WTC11 (cell line): ENCODE results near the gene DDX4. TPM values are rescaled to one million over a fixed set of nuclear protein-coding genes. Genes with fewer than 3 reads are reported as not detected.

ENCODE experiments used
- ATAC-seq: fragments of 200-7000 bp; cut with Tn5 transposase; 2 replicates; pipeline ENCODE4 v1.10.0; 2021; ENCODE audit warnings: mild to moderate bottlenecking, moderate library complexity
- CTCF ChIA-PET: fragments of 300-600 bp; sonication (Branson Sonifier 250); formaldehyde crosslinking; loops from one replicate; lab custom pipeline; 2021; ENCODE audit warnings: antibody characterized with exemption; lab: Charles Lee
- POLR2A ChIA-PET: fragments of 350-600 bp; sonication (Branson Sonifier 250); formaldehyde crosslinking; loops from one replicate; lab custom pipeline; 2021; ENCODE audit warnings: antibody characterized with exemption; lab: Charles Lee
- DNase-seq: peaks from one replicate; pipeline ENCODE4 v3.0.0; 2021; ENCODE audit warnings: low spot score
- H3K27ac Mint-ChIP-seq: 2 replicates; pipeline ENCODE4 v1.8.0; 2021; ENCODE audit warnings: mixed read lengths
- H3K27me3 Mint-ChIP-seq: 2 replicates; pipeline ENCODE4 v1.8.0; 2021; ENCODE audit warnings: low read depth, mild to moderate bottlenecking, moderate library complexity, mixed read lengths
- H3K36me3 Mint-ChIP-seq: 2 replicates; pipeline ENCODE4 v1.8.0; 2021; ENCODE audit warnings: mixed read lengths
- H3K4me1 Mint-ChIP-seq: 2 replicates; pipeline ENCODE4 v1.8.0; 2022; ENCODE audit warnings: mixed read lengths
- H3K4me3 Mint-ChIP-seq: 2 replicates; pipeline ENCODE4 v1.8.0; 2021; ENCODE audit warnings: mild to moderate bottlenecking, moderate library complexity, mixed read lengths
- H3K9me3 Mint-ChIP-seq: 2 replicates; pipeline ENCODE4 v1.8.0; 2021; ENCODE audit warnings: mixed read lengths
- FOXP1 ChIP-seq: sonication (generic); formaldehyde crosslinking; IDR thresholded peaks from 2 replicates; pipeline ENCODE4 v1.8.0; 2022; ENCODE audit warnings: missing genetic modification reagents, mild to moderate bottlenecking, moderate library complexity, borderline replicate concordance
- NFE2L1 ChIP-seq: sonication (generic); formaldehyde crosslinking; IDR thresholded peaks from 2 replicates; pipeline ENCODE4 v1.8.1; 2023; ENCODE audit warnings: missing genetic modification reagents
- SMAD4 ChIP-seq: sonication (generic); formaldehyde crosslinking; IDR thresholded peaks from 2 replicates; pipeline ENCODE4 v1.8.0; 2022; ENCODE audit warnings: mild to moderate bottlenecking, missing genetic modification reagents
- TEAD4 ChIP-seq: sonication (generic); formaldehyde crosslinking; IDR thresholded peaks from 2 replicates; pipeline ENCODE4 v1.8.0; 2022; ENCODE audit warnings: mild to moderate bottlenecking, missing genetic modification reagents
- ZBTB21 ChIP-seq: sonication (generic); formaldehyde crosslinking; IDR thresholded peaks from 2 replicates; pipeline ENCODE4 v1.8.1; 2023; ENCODE audit warnings: mild to moderate bottlenecking, missing genetic modification reagents, borderline replicate concordance
- ZNF232 ChIP-seq: sonication (generic); formaldehyde crosslinking; IDR thresholded peaks from 2 replicates; pipeline ENCODE4 v1.8.0; 2022; ENCODE audit warnings: mild to moderate bottlenecking, missing genetic modification reagents
- ZNF671 ChIP-seq: fragments of 250-450 bp; sonication (Bioruptor Pico); IDR thresholded peaks from 2 replicates; pipeline ENCODE4 v1.8.0; 2021; ENCODE audit warnings: mild to moderate bottlenecking
- total RNA-seq: library from RNA; stranded (reverse); gene quantifications from 3 replicates; pipeline ENCODE4 v1.2.3, GENCODE V29; 2021
- TF ChIP-seq, protein P1 (sequence below): sonication (generic); formaldehyde crosslinking; IDR thresholded peaks from 2 replicates; pipeline ENCODE4 v1.8.0; 2022; ENCODE audit warnings: mild to moderate bottlenecking, missing genetic modification reagents
- TF ChIP-seq, protein P2 (sequence below): sonication (generic); formaldehyde crosslinking; IDR thresholded peaks from 2 replicates; pipeline ENCODE4 v1.8.0; 2022; ENCODE audit warnings: mild to moderate bottlenecking, missing genetic modification reagents

DDX4 gene
- total RNA-seq, 1 experiment from 2014 or later: not detected

- no peak for TF ChIP-seq ZNF232 (CRISPR knock-in tag)
These were observed 127.0 kb downstream of the DDX4 start (continued) for GRCh38 chr5:55864606-55865541.

DNA sequence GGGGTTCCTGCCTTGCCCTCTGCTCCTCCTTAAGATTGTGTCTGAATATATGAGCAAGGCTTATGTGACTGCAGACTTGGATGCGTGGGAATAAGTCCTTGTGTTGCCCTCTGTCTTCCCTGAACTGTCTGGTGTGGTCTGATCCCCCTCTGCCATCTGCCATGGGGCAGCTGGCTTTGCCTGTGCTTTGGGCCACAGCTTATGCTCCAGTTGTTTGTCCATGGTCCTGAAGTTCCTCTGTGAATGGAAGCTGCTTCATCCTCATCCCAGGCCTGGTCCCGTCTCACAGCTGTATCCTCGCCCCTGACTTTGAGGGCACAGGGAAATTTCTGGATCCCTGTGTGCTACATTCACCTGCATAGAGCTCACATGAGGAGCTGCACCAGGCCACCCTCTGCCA, 128.0 kb downstream of the DDX4 start:
- Mint-ChIP-seq H3K27me3 (peaks cover 3% of the 10 kb centered on the region), H3K4me3 (no peak overlapping the region), H3K36me3 (0 out of 2 replicates have a peak, but pooled peaks cover 2% of the 10 kb centered on the region), H3K4me1 (no peaks in the 10 kb centered on the region), H3K9me3 (peaks cover 8% of the 10 kb centered on the region), H3K27ac (no peak overlapping the region)
- CTCF ChIA-PET: interaction anchor here (0.6 to 1.1 kb wide), 2 partner anchors 71 to 537 kb away, joined by 3 to 5 read pairs; no protein-coding TSS in a partner anchor
- DNase-seq: no peak
- no peak for TF ChIP-seq ZNF232 (CRISPR knock-in tag)
- no peak for TF ChIP-seq ZNF671
- TF ChIP-seq TEAD4 (CRISPR knock-in tag): no peak
- POLR2A ChIA-PET: no interaction called here
- peak; percentile 60 for ATAC-seq

- ATAC-seq: no peak
- peaks cover 2% of the 10 kb centered on the region for H3K27me3 Mint-ChIP-seq
- CTCF ChIA-PET: interaction anchor here (0.6 to 1.1 kb wide), 2 partner anchors 70 to 538 kb away, joined by 3 to 5 read pairs; no protein-coding TSS in a partner anchor
- no peaks in the 10 kb centered on the region for H3K4me1 Mint-ChIP-seq
- POLR2A ChIA-PET: no interaction called here
- DNase-seq: no peak
- H3K27ac Mint-ChIP-seq: no peak overlapping the region
- peaks cover 4% of the 10 kb centered on the region for H3K9me3 Mint-ChIP-seq
- 0 out of 2 replicates have a peak, but pooled peaks cover 2% of the 10 kb centered on the region for H3K36me3 Mint-ChIP-seq
- H3K4me3 Mint-ChIP-seq: no peak overlapping the region
- TF ChIP-seq ZBTB21 (CRISPR knock-in tag): no peak
- no peak for TF ChIP-seq SMAD4 (CRISPR knock-in tag)
- TF ChIP-seq NFE2L1 (CRISPR knock-in tag): no peak
- TF ChIP-seq, protein P1, sequence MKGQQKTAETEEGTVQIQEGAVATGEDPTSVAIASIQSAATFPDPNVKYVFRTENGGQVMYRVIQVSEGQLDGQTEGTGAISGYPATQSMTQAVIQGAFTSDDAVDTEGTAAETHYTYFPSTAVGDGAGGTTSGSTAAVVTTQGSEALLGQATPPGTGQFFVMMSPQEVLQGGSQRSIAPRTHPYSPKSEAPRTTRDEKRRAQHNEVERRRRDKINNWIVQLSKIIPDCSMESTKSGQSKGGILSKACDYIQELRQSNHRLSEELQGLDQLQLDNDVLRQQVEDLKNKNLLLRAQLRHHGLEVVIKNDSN: no peak
- TF ChIP-seq, protein P2, sequence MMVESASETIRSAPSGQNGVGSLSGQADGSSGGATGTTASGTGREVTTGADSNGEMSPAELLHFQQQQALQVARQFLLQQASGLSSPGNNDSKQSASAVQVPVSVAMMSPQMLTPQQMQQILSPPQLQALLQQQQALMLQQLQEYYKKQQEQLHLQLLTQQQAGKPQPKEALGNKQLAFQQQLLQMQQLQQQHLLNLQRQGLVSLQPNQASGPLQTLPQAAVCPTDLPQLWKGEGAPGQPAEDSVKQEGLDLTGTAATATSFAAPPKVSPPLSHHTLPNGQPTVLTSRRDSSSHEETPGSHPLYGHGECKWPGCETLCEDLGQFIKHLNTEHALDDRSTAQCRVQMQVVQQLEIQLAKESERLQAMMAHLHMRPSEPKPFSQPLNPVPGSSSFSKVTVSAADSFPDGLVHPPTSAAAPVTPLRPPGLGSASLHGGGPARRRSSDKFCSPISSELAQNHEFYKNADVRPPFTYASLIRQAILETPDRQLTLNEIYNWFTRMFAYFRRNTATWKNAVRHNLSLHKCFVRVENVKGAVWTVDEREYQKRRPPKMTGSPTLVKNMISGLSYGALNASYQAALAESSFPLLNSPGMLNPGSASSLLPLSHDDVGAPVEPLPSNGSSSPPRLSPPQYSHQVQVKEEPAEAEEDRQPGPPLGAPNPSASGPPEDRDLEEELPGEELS (CRISPR knock-in tag): no peak
- no peak for TF ChIP-seq FOXP1
These were observed 128.6 kb downstream of the DDX4 start for GRCh38 chr5:55866485-55866884.

Other genes with a start within 250 kb of the DDX4 start
- 38.2 to 43.2 TPM (median 40.9 TPM) in 3 replicates for gene PLPP1, start 203.1 kb upstream of the DDX4 start, total RNA-seq
- gene SLC38A9, start 25.7 kb upstream of the DDX4 start, total RNA-seq: 25.4 to 27.0 TPM (median 25.7 TPM) in 3 replicates
- gene IL31RA, start 113.3 kb downstream of the DDX4 start, total RNA-seq: 0.18 TPM in 1 of 3 replicates, not detected in the others